WTC11 (cell line): ENCODE data around the gene SSB. TPM values are rescaled to one million over a fixed set of nuclear protein-coding genes. Genes with fewer than 3 reads are reported as not detected.

ENCODE experiments used
- ATAC-seq: fragments of 200-7000 bp; cut with Tn5 transposase; 2 replicates; pipeline ENCODE4 v1.10.0; 2021; ENCODE audit warnings: mild to moderate bottlenecking, moderate library complexity
- CTCF ChIA-PET: fragments of 300-600 bp; sonication (Branson Sonifier 250); formaldehyde crosslinking; loops from one replicate; lab custom pipeline; 2021; ENCODE audit warnings: antibody characterized with exemption; lab: Charles Lee
- POLR2A ChIA-PET: fragments of 350-600 bp; sonication (Branson Sonifier 250); formaldehyde crosslinking; loops from one replicate; lab custom pipeline; 2021; ENCODE audit warnings: antibody characterized with exemption; lab: Charles Lee
- DNase-seq: peaks from one replicate; pipeline ENCODE4 v3.0.0; 2021; ENCODE audit warnings: low spot score
- H3K27ac Mint-ChIP-seq: 2 replicates; pipeline ENCODE4 v1.8.0; 2021; ENCODE audit warnings: mixed read lengths
- H3K27me3 Mint-ChIP-seq: 2 replicates; pipeline ENCODE4 v1.8.0; 2021; ENCODE audit warnings: low read depth, mild to moderate bottlenecking, moderate library complexity, mixed read lengths
- H3K36me3 Mint-ChIP-seq: 2 replicates; pipeline ENCODE4 v1.8.0; 2021; ENCODE audit warnings: mixed read lengths
- H3K4me1 Mint-ChIP-seq: 2 replicates; pipeline ENCODE4 v1.8.0; 2022; ENCODE audit warnings: mixed read lengths
- H3K4me3 Mint-ChIP-seq: 2 replicates; pipeline ENCODE4 v1.8.0; 2021; ENCODE audit warnings: mild to moderate bottlenecking, moderate library complexity, mixed read lengths
- H3K9me3 Mint-ChIP-seq: 2 replicates; pipeline ENCODE4 v1.8.0; 2021; ENCODE audit warnings: mixed read lengths
- ELF4 ChIP-seq: sonication (generic); formaldehyde crosslinking; IDR thresholded peaks from 2 replicates; pipeline ENCODE4 v1.8.1; 2022; ENCODE audit warnings: low read depth, mild to moderate bottlenecking, moderate library complexity, missing genetic modification reagents
- FOXP1 ChIP-seq: sonication (generic); formaldehyde crosslinking; IDR thresholded peaks from 2 replicates; pipeline ENCODE4 v1.8.0; 2022; ENCODE audit warnings: missing genetic modification reagents, mild to moderate bottlenecking, moderate library complexity, borderline replicate concordance
- GTF2I ChIP-seq: fragments of 250-450 bp; sonication (Bioruptor Pico); conservative IDR thresholded peaks from 2 replicates; pipeline ENCODE4 v1.4.0; 2021; ENCODE audit warnings: mild to moderate bottlenecking
- IRF2 ChIP-seq: sonication (generic); formaldehyde crosslinking; IDR thresholded peaks from 2 replicates; pipeline ENCODE4 v1.8.0; 2022; ENCODE audit warnings: low read depth, missing genetic modification reagents, borderline replicate concordance
- KAT7 ChIP-seq: sonication (generic); formaldehyde crosslinking; IDR thresholded peaks from 2 replicates; pipeline ENCODE4 v1.8.1; 2023; ENCODE audit warnings: missing genetic modification reagents, mild to moderate bottlenecking, borderline replicate concordance
- MXD4 ChIP-seq: fragments of 250-450 bp; sonication (Bioruptor Pico); IDR thresholded peaks from 2 replicates; pipeline ENCODE4 v1.8.0; 2021; ENCODE audit warnings: mild to moderate bottlenecking, moderate library complexity, borderline replicate concordance
- NFATC4 ChIP-seq: fragments of 250-450 bp; sonication (Bioruptor Pico); IDR thresholded peaks from 2 replicates; pipeline ENCODE4 v1.9.0; 2021; ENCODE audit warnings: mild to moderate bottlenecking
- NFE2L1 ChIP-seq: sonication (generic); formaldehyde crosslinking; IDR thresholded peaks from 2 replicates; pipeline ENCODE4 v1.8.1; 2023; ENCODE audit warnings: missing genetic modification reagents
- NR2C2 ChIP-seq: sonication (generic); formaldehyde crosslinking; IDR thresholded peaks from 2 replicates; pipeline ENCODE4 v1.8.0; 2022; ENCODE audit warnings: mild to moderate bottlenecking, missing genetic modification reagents
- NR3C1 ChIP-seq: sonication (generic); formaldehyde crosslinking; conservative IDR thresholded peaks from 2 replicates; pipeline ENCODE4 v1.8.1; 2023; ENCODE audit warnings: low read depth, mild to moderate bottlenecking, missing genetic modification reagents
- RELA ChIP-seq: sonication (generic); formaldehyde crosslinking; IDR thresholded peaks from 2 replicates; pipeline ENCODE4 v1.8.1; 2022; ENCODE audit warnings: missing genetic modification reagents, mild to moderate bottlenecking, borderline replicate concordance
- SMAD4 ChIP-seq: sonication (generic); formaldehyde crosslinking; IDR thresholded peaks from 2 replicates; pipeline ENCODE4 v1.8.0; 2022; ENCODE audit warnings: mild to moderate bottlenecking, missing genetic modification reagents
- ZBTB21 ChIP-seq: sonication (generic); formaldehyde crosslinking; IDR thresholded peaks from 2 replicates; pipeline ENCODE4 v1.8.1; 2023; ENCODE audit warnings: mild to moderate bottlenecking, missing genetic modification reagents, borderline replicate concordance
- ZNF263 ChIP-seq: sonication (generic); formaldehyde crosslinking; IDR thresholded peaks from 2 replicates; pipeline ENCODE4 v1.8.1; 2022; ENCODE audit warnings: low read depth, mild to moderate bottlenecking, moderate library complexity, missing genetic modification reagents
- ZNF416 ChIP-seq: fragments of 250-450 bp; sonication (Bioruptor Pico); IDR thresholded peaks from 2 replicates; pipeline ENCODE4 v1.9.0; 2021; ENCODE audit warnings: mild to moderate bottlenecking, inconsistent platforms
- ZNF423 ChIP-seq: fragments of 250-450 bp; sonication (Bioruptor Pico); IDR thresholded peaks from 2 replicates; pipeline ENCODE4 v2.1.2; 2022; ENCODE audit warnings: mild to moderate bottlenecking, moderate library complexity
- ZNF671 ChIP-seq: fragments of 250-450 bp; sonication (Bioruptor Pico); IDR thresholded peaks from 2 replicates; pipeline ENCODE4 v1.8.0; 2021; ENCODE audit warnings: mild to moderate bottlenecking
- total RNA-seq: library from RNA; stranded (reverse); gene quantifications from 3 replicates; pipeline ENCODE4 v1.2.3, GENCODE V29; 2021
- TF ChIP-seq, protein P1 (sequence below): sonication (generic); formaldehyde crosslinking; IDR thresholded peaks from 2 replicates; pipeline ENCODE4 v1.8.0; 2023; ENCODE audit warnings: missing genetic modification reagents, mild to moderate bottlenecking, borderline replicate concordance
- TF ChIP-seq, protein P2 (sequence below): sonication (generic); formaldehyde crosslinking; IDR thresholded peaks from 2 replicates; pipeline ENCODE4 v1.8.0; 2023; ENCODE audit warnings: mild to moderate bottlenecking, missing genetic modification reagents
- TF ChIP-seq, protein P3 (sequence below): sonication (generic); formaldehyde crosslinking; conservative IDR thresholded peaks from 2 replicates; pipeline ENCODE4 v1.8.1; 2022; ENCODE audit warnings: mild to moderate bottlenecking, missing genetic modification reagents
- TF ChIP-seq, protein P4 (sequence below): sonication (generic); formaldehyde crosslinking; IDR thresholded peaks from 2 replicates; pipeline ENCODE4 v1.8.0; 2022; ENCODE audit warnings: mild to moderate bottlenecking, missing genetic modification reagents
- TF ChIP-seq, protein P5 (sequence below): fragments of 250-450 bp; sonication (Bioruptor Pico); IDR thresholded peaks from 2 replicates; pipeline ENCODE4 v1.8.0; 2021; ENCODE audit warnings: mild to moderate bottlenecking
- TF ChIP-seq, protein P6 (sequence below): fragments of 250-450 bp; sonication (Bioruptor Pico); IDR thresholded peaks from 2 replicates; pipeline ENCODE4 v1.9.0; 2021; ENCODE audit warnings: mild to moderate bottlenecking

SSB gene
- total RNA-seq, 1 experiment from 2014 or later: 235 TPM

DNA sequence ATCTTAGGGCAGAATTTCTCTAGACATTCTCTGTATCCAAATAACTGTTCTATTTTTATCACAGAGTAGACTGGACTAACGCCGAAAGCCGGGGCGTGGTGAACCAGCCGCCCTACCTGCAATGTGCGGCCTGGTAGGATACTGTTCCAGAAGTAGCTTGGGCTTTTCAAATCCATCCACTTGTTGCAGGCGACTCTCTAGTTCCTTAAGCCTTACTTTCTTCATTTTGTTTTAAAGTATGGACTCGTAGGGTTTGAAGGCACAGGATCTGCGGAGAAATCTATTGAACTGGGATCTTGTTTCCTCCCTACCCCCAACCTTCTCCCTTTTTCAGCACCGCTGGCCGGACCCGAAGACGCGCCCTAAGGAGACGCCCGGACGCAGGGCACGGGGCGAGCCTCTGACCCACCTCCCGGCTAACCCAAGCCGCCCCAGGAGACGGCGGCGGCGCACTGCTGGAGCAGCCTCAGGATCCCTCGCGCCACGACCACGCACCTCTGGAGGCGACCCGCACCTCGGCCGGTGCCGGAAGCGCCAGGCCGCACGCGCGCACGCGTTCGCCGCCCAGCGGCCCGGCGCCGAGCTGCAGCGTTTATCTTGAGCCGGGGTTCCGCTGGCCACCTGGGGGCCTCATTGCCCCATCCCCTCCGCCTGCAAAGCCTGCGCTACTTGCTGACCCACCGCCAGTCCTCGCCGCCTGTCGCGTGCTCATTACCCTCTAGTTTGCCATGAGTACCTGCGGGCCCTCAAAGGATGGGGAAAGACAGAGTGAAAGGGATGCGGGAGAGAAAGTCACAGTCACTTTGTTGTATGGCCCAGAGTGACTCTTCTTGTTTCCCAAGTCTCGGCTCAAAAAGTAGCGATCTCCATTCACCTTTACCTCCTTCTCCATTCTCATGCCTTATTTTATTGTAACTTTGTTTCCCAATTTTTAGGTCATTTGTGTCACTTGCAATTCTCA lies 26.0 kb downstream of the SSB start, which contains the start of gene METTL5:
Gene METTL5, minus strand, starts transcription at position 533 of the 961 bp plus-strand sequence. Its CDS starts 308 bp downstream, at position 225.
- Mint-ChIP-seq H3K27ac (peak within 1 kb of the TSS; percentile 87), H3K4me1 (peaks cover 31% of the 10 kb centered on the region), H3K4me3 (peak within 1 kb of the TSS; percentile 90), H3K9me3 (no peaks in the 10 kb centered on the region), H3K36me3 (peaks cover 9% of the 10 kb centered on the region), H3K27me3 (peaks cover 9% of the 10 kb centered on the region)
- ATAC-seq (peak; percentile 73), DNase-seq (peak; percentile 89)
- ChIA-PET POLR2A (interaction anchor here (0.6 kb wide), 1 partner anchor 80 kb away, joined by 3 read pairs; no protein-coding TSS in a partner anchor), CTCF (interaction anchor here (0.6 to 2.2 kb wide), 15 partner anchors 9 to 182 kb away, joined by 3 to 17 read pairs (median 3); partner anchors contain the start of gene KLHL23)
- TF ChIP-seq NFATC4: no peak; the same call in 1 of the 2 replicates
- peak; percentile 76; the same call in 1 of the 2 replicates for TF ChIP-seq NFE2L1
- no peak for TF ChIP-seq GTF2I (CRISPR knock-in tag)
- no peak for TF ChIP-seq NR2C2 (CRISPR knock-in tag)
- peak; percentile 66; the same call in 1 of the 2 replicates for TF ChIP-seq ELF4 (CRISPR knock-in tag)
- 0 out of 2 replicates have a peak, but pooled peaks have one; percentile 3 for TF ChIP-seq ZNF423 (CRISPR knock-in tag)
- peak; percentile 97 for TF ChIP-seq FOXP1 (CRISPR knock-in tag)
- TF ChIP-seq, protein P1, sequence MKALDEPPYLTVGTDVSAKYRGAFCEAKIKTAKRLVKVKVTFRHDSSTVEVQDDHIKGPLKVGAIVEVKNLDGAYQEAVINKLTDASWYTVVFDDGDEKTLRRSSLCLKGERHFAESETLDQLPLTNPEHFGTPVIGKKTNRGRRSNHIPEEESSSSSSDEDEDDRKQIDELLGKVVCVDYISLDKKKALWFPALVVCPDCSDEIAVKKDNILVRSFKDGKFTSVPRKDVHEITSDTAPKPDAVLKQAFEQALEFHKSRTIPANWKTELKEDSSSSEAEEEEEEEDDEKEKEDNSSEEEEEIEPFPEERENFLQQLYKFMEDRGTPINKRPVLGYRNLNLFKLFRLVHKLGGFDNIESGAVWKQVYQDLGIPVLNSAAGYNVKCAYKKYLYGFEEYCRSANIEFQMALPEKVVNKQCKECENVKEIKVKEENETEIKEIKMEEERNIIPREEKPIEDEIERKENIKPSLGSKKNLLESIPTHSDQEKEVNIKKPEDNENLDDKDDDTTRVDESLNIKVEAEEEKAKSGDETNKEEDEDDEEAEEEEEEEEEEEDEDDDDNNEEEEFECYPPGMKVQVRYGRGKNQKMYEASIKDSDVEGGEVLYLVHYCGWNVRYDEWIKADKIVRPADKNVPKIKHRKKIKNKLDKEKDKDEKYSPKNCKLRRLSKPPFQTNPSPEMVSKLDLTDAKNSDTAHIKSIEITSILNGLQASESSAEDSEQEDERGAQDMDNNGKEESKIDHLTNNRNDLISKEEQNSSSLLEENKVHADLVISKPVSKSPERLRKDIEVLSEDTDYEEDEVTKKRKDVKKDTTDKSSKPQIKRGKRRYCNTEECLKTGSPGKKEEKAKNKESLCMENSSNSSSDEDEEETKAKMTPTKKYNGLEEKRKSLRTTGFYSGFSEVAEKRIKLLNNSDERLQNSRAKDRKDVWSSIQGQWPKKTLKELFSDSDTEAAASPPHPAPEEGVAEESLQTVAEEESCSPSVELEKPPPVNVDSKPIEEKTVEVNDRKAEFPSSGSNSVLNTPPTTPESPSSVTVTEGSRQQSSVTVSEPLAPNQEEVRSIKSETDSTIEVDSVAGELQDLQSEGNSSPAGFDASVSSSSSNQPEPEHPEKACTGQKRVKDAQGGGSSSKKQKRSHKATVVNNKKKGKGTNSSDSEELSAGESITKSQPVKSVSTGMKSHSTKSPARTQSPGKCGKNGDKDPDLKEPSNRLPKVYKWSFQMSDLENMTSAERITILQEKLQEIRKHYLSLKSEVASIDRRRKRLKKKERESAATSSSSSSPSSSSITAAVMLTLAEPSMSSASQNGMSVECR (CRISPR knock-in tag): peak; percentile 57; the same call in 1 of the 2 replicates
- no peak for TF ChIP-seq ZNF671 (CRISPR knock-in tag)
- TF ChIP-seq RELA (CRISPR knock-in tag): peak; percentile 56; the same call in 1 of the 2 replicates
- TF ChIP-seq, protein P2, sequence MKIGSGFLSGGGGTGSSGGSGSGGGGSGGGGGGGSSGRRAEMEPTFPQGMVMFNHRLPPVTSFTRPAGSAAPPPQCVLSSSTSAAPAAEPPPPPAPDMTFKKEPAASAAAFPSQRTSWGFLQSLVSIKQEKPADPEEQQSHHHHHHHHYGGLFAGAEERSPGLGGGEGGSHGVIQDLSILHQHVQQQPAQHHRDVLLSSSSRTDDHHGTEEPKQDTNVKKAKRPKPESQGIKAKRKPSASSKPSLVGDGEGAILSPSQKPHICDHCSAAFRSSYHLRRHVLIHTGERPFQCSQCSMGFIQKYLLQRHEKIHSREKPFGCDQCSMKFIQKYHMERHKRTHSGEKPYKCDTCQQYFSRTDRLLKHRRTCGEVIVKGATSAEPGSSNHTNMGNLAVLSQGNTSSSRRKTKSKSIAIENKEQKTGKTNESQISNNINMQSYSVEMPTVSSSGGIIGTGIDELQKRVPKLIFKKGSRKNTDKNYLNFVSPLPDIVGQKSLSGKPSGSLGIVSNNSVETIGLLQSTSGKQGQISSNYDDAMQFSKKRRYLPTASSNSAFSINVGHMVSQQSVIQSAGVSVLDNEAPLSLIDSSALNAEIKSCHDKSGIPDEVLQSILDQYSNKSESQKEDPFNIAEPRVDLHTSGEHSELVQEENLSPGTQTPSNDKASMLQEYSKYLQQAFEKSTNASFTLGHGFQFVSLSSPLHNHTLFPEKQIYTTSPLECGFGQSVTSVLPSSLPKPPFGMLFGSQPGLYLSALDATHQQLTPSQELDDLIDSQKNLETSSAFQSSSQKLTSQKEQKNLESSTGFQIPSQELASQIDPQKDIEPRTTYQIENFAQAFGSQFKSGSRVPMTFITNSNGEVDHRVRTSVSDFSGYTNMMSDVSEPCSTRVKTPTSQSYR (CRISPR knock-in tag): 0 out of 2 replicates have a peak, but pooled peaks have one; percentile 62
- no peak for TF ChIP-seq IRF2 (CRISPR knock-in tag)
- TF ChIP-seq SMAD4 (CRISPR knock-in tag): 0 out of 2 replicates have a peak, but pooled peaks have one; percentile 13
- TF ChIP-seq, protein P3, sequence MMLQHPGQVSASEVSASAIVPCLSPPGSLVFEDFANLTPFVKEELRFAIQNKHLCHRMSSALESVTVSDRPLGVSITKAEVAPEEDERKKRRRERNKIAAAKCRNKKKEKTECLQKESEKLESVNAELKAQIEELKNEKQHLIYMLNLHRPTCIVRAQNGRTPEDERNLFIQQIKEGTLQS (CRISPR knock-in tag): no peak
- TF ChIP-seq ZNF263 (CRISPR knock-in tag): no peak
- TF ChIP-seq ZNF416 (CRISPR knock-in tag): no peak
- TF ChIP-seq, protein P4, sequence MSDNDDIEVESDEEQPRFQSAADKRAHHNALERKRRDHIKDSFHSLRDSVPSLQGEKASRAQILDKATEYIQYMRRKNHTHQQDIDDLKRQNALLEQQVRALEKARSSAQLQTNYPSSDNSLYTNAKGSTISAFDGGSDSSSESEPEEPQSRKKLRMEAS (CRISPR knock-in tag): peak; percentile 94
- peak; percentile 58; the same call in 1 of the 2 replicates for TF ChIP-seq KAT7 (CRISPR knock-in tag)
- TF ChIP-seq MXD4 (CRISPR knock-in tag): no peak
- TF ChIP-seq, protein P5, sequence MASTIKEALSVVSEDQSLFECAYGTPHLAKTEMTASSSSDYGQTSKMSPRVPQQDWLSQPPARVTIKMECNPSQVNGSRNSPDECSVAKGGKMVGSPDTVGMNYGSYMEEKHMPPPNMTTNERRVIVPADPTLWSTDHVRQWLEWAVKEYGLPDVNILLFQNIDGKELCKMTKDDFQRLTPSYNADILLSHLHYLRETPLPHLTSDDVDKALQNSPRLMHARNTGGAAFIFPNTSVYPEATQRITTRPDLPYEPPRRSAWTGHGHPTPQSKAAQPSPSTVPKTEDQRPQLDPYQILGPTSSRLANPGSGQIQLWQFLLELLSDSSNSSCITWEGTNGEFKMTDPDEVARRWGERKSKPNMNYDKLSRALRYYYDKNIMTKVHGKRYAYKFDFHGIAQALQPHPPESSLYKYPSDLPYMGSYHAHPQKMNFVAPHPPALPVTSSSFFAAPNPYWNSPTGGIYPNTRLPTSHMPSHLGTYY: no peak
- TF ChIP-seq, protein P6, sequence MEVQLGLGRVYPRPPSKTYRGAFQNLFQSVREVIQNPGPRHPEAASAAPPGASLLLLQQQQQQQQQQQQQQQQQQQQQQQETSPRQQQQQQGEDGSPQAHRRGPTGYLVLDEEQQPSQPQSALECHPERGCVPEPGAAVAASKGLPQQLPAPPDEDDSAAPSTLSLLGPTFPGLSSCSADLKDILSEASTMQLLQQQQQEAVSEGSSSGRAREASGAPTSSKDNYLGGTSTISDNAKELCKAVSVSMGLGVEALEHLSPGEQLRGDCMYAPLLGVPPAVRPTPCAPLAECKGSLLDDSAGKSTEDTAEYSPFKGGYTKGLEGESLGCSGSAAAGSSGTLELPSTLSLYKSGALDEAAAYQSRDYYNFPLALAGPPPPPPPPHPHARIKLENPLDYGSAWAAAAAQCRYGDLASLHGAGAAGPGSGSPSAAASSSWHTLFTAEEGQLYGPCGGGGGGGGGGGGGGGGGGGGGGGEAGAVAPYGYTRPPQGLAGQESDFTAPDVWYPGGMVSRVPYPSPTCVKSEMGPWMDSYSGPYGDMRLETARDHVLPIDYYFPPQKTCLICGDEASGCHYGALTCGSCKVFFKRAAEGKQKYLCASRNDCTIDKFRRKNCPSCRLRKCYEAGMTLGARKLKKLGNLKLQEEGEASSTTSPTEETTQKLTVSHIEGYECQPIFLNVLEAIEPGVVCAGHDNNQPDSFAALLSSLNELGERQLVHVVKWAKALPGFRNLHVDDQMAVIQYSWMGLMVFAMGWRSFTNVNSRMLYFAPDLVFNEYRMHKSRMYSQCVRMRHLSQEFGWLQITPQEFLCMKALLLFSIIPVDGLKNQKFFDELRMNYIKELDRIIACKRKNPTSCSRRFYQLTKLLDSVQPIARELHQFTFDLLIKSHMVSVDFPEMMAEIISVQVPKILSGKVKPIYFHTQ (CRISPR knock-in tag): no peak
- no peak for TF ChIP-seq ZBTB21 (CRISPR knock-in tag)
- TF ChIP-seq NR3C1 (CRISPR knock-in tag): no peak
